SKM-1 treated with dmso at 0.1 percent for 144 hours (cell line): ENCODE results near the gene FAM204A.

Experiments
- DNase-seq: peaks from one replicate; lab custom pipeline; 2025; ENCODE audit not compliant: unreplicated experiment; lab: John Stamatoyannopoulos, UW

Gene FAM204A

DNA sequence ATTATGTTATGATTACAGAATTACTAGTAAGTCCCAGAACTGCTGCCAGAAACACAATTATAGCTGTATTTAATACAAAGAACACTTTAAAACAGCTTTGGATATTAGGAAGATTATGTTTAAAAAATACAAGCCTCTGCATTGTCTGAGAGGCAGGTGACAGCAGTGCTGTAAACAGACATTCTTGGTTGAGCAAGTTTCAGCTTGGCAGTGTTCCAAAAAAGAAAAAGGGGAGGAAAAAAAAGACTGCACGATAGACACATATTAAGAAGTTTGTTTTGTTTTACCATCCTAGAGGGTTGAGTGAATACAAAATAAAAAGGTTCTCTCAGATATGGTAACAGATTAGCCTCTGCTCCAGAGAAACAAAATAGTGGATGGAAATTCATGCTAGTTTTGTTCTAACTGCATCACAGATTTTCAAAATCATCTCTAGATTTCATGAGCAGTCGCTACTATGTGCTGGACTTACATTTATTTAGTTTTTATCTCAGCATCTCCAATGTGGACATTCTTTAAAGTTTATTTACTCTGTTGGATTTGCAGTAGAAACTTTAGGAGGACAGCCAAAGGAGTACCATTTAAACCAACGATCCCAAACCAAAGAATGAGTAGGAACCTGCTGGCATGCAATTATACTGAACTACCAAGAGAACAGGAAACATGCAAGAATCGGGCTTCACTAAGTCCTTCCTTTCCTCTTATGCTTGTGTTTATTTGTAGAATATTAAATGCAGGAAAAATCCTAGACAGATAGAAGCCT, 9.0 kb downstream of the FAM204A start:
- no peak for DNase-seq

DNA sequence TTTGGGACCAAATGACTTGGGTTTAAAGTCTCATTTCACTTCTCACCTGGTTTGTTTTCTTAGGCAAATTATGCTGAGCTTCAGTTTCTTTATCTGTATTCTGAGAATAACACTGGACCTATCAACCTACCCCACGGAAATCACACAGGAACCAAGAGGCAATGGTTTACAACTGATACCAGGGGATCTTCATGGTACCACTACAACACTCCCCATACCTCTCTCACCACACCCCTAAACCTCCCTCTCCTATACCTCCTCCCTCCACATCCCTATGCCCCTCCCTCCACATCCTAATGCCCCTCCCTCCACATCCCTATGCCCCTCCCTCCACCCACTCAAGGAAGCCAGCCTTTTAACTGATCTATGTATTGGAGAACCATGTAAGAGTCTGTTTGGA, 9.9 kb downstream of the FAM204A start:
- no peak for DNase-seq

DNA sequence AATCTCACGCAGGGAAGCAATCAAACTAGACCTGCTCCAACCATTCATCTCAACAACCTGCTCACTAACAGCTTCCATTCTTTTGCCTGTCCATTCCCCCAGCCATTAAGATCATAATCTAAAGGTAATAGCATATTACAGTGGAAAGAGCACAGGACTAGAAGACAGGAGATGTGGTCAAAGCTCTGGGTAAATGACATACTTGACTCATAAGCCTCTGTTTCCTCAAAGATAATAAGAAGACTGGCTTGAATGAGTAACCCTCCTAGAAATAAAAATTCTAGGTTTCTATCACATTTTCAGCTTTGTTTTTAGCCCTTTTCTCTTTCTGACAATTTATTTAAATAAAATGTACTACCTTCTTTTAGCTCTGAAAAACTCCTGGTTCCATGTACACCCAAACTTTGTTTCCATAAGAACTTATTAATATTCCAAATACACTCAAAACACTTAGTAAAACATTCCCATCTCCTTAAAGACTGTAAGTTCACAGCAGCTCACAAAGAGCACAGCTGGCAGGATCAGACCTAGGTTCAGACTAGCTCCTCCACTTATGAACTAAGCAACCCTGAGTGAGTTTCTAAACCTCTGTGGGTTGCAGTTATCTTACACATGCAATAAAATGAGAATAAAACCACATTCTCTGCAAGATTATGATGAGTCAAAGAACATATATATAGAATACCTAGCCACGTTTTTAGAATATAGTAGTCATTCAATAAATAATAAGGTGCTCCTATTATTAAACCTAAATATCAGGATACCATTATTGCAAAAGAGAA, 11.6 kb downstream of the FAM204A start:
- DNase-seq, result no peak

DNA sequence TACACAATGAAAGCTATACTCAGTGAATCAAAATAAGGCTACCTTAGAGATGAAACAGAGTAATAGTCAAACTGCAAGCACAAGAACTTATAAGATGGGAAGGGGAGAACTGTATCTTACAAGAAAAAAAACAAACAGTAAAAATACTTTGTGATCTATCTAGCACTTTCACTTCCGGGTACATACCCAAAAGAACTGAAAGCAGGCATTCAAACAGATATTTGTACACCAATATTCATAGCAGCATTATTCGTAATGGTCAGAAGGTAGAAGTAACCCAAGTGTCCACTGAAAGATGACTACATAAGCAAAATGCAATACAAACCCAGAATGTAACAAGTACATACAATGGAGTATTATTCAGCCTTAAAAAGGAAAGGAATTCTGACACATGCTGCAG, 18.0 kb downstream of the FAM204A start:
- DNase-seq, result no peak

DNA sequence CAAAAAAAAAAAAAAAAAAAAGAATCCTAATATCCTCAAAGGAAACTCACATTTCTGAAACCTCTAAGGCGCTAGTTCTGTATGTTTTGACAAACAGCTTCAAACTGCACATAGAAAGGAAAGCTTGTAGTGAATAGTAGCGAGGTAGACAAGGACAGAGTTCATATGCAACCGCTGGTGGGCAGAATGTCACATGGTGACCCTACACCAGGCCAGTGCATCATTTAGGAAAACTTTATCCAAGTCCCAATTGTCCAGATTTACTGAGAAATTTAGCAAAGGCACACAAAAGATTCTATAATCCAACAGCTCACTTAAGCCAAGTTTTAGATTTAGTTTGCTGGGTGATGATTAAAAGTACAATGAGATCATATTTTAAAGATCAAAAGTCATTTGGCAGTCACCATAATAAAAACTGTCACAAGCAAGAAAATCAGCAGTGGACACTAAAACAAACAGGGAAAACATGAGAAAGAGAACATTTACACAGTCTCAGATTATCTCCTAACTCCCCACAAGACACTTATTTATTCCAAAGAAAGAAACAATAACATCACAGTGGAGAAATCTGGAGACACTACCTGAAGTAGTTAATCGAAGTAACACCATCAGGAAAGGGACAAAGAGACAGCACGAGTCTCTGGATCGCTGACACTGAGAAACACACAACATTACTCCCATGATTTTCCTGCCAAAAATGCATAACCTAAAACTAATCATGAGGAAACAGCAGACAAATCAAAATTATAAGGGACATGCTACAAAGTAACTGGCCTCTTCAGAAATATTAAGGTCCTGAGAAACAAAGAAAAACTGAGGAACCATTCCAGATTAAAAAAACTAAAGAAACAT, 20.2 kb downstream of the FAM204A start:
- no peak for DNase-seq

DNA sequence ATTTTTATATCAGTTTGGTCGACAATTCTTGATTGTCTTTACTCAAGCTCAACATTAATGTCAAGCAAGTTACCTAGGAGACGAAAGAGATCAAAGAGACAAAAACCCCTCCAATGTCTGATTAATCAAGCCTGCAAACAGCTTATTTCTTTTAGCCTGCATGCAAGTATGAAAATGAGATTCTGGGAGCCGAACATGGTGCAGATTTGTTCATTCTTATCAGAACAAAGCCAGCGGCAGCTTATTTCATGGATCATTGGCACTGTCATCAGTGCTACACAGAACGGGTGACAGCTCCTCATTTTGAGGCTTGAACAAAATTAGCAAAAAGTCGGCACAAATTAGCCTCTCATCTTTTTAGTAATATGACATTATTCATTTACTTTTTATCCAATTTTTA, 26.5 kb downstream of the FAM204A start:
- no peak for DNase-seq

DNA sequence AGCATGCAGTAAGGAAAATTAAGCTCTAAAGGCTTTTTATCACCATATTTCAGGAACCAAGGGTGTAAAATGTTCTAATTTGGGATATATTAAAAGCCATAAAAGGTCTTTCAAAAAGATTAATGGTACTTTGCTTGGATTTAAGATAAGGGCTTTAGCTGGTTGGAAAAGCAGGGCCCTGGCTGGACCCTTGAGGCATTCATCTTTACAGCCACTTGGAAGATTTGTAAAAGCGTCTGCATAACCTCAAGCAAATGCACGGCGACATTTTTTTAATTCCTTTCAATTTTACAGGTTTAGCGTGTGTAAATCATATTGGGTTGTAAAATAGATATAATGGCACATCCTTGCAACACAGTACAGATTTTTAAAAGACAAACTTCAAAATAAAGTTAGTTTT, 27.2 kb downstream of the FAM204A start:
- no peak for DNase-seq

DNA sequence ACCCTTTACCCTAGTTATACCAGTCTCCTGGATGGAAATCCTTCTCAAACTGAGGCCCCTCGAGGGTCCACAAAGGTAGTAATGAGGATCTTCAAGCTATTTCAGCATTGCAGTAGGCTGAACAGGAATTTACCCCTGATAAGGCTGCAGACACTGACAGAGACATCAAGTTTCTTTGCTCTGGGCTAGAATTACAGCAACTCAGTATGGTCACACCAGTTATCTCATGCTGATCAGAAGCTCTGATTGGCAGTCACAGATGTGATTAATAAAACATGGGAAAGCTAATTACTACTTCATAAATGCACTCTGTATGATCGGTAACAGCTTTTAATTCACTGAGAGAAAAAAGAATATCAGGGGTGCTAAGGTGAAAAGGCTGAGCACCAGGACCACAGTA, 30.6 kb downstream of the FAM204A start:
- DNase-seq, result no peak

DNA sequence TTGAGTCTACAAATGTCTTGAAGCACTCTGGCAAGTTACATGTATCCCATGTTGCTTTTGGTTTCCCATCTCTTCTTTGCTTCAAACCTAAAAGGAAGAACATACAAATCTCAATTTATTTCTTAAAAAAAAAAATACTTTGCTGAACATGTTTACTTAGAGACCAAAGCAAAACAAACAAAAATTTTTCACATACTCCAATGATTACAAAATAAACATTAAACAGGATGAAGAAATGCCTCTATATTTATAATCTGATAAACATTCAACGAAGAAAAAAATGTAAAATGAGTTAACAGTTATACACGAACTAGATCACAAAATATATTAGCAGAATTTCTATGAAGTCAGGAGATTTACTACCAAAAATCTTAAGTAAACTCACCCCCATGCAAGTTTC, 31.3 kb downstream of the FAM204A start:
- no peak for DNase-seq

DNA sequence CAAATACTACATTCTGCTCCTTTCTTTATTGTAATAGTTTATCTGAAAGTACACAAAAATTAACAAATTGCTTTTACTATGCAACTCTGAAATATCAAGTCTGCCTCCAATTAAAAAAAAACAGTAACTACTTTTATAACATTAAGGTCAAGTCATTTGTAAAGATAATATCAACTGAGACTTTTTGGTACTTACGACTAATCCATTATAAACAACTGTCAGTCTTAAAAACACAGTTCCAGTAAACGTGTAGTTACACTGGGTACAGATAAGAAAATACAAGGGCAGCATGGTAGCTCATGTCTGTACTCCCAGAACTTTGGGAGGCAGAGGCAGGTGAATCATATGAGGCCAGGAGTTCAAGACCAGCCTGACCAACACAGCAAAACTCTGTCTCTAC, 32.2 kb downstream of the FAM204A start:
- no peak for DNase-seq

DNA sequence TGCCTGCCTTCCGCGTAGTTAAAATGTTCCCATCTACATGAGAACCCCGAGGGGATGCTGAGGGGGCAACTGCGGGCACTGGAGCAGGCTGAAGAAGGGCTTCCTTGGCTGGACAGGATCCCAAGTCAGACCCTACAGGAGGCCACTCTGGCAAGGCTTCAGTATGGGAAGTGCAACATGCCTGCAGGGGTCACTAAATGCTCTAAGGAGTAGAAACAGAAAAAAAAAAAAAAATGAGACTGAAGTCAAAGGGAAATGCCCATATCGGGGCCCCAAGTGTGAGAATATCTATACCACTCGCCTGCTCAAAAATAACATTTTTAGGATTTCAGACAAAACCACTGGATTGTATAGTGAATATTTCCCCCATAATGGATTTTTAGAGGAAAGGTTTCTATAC, 33.5 kb downstream of the FAM204A start:
- DNase-seq, result no peak

DNA sequence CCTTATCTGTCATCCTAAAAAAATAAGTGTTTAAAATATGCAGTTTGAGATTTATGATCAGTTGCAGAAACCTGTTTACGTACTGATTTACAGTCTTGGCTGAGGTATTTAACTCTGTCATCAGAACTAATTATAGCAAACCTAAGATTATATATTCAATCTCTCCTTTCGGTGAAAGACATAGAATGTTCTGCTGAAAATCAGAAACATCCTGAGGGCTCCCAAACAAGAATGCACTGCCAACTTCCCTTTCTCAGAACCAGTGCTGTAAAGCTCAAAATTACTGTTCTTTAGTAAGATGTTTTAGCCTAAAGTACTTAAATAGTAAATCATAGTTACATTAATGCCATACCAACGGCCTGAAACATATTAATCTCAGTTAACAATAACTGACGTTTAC, 34.3 kb downstream of the FAM204A start:
- DNase-seq, result no peak

DNA sequence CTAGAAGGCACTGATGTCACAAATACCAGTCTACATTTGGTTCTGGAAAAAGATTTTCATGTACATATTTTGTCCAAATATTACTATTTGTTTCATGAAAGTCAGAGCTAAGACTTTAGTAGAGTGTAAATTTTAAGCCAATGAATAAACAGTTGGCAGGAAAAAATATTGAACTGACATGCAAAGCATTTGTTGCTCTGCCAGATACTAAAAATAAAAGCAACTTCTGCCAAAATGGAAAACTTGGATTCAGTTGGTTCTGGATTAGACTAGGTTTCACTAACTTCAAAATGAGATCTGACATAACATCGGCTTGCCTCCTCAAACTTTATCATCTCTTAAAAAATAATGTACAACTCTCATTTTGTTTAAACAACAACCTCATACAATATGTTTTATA, 34.9 kb downstream of the FAM204A start:
- no peak for DNase-seq

DNA sequence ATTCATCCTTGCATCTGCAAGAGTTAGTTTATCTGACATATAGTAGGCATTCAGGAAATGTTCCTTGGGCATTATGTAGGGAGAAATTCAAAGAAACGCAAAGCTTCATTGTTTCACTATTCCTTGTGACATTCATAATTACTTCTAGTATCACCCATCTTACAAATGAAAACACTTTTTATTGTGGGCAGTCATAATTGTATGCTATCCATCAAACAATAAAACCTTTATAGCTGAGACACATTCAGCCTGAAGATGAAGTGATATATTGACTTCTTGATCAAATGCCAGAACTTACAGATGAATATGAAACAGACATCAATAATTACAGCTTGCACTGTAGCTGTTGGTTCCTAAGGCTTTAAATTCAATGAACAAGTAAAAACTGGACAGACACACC, 36.4 kb downstream of the FAM204A start:
- DNase-seq, result no peak

DNA sequence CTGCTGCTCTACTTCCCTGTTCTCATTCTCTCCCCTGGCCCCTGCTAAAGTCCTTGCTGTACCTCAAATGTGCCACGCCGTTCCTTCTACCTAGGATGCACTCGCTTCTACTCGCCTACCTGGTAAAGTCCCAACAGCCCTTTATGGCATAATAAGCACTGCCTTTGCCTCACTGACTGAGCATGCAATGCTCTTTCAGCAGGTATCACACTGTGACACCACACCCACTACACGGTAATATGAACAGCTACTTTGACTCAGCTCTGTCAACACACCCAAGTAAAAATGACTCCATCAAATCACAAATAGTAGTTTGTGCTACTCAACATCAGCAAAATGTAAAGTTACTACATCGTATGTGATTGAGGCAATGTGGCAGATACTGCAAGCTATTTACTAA, 37.6 kb downstream of the FAM204A start:
- no peak for DNase-seq

DNA sequence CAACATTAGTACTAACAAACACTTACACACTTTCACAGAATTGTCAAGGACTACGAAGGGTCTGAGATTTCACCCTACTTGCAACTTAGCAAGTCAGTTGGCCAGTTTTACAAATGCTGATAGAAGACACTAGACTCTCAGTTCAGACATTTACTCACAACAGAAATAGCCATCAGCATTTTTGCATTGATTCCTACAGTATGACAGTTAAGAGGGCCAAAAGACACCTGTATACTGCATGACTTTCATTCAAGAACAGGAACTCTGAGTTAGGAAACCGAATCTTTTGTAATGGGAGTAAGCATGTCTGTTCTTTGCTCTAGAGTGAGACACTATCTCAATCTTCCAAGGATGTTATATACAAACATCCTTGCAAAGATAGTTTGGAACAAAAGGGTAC, 40.9 kb downstream of the FAM204A start:
- DNase-seq, result no peak

DNA sequence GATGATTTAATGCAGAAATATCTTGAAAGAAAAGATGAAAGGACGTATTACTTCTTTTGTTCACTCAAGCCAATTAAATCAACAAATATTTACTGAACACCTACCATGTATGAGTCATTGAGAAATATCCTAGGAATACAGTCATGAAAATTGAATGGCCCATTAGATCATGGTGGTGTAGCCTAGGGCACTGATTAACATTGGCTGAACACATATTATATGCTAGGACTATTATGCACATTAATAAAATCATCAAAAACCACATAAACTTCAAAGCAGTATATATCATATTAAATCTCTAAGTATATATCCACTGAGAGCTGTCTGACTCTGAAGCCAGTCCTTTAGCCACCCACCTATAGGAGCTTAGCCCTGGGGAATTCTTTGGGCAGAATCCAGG, 41.8 kb downstream of the FAM204A start:
- no peak for DNase-seq

DNA sequence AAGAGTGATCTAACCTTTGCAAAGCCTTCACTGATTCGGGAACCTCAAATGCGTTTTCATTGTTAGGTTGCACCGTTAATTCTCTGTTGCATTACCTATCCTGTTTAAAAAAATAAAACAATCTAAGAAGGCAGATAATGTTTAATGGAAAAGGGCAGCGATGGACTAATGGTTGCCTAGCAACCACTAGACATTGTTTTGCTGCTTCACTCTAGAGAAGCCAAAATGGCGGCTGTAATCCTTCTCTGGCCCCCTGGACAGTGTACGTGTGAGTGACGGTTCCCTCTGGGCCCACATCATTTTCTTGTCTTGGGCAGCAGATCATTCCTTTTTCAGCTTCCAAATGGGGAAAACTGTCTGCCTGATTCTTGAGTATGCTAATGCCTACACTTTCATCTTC, 43.3 kb downstream of the FAM204A start:
- DNase-seq, result no peak

DNA sequence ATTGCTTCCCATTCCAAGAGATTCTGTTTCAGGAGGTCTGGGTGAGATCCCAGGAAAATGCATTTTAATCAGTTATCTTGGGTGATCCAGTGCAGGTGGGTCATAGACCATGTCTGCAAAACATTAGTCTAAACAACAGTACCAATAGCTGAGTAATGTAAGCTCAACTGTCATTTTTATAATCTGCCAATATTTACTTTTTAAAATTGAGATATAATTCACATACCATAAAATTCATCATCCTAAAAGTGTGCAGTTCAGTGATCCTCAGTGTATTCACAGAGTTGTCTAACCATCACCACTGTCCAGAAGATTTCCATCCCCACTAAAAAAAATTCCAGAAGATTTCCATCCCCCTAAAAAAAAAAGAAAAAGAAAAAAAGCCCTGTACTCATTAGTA, 51.0 kb downstream of the FAM204A start:
- no peak for DNase-seq

DNA sequence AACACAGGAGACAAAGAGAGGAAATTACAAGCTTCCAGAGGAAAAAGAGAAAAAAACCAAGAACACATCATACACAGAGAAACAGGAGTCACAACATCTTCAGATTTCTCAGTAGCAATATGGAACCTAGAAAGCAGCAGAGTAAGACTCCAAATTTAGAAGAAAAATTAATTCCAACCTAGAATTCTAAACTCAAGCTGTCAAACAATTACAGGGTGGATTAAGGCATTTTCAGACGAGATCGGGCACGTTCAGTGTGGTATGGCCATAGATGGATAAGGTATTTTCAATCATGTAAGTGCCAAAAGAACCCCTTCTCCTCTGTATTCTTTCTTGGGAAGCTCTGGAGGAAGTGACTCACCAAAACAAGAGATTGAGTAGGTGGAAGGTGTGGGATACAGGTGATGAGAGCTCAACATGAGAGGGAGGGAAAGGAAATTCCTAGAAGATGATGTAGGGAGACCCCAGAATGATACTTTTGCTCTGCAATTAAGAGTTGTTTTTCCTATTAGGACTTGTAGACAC, 51.6 kb downstream of the FAM204A start:
- DNase-seq, result no peak

DNA sequence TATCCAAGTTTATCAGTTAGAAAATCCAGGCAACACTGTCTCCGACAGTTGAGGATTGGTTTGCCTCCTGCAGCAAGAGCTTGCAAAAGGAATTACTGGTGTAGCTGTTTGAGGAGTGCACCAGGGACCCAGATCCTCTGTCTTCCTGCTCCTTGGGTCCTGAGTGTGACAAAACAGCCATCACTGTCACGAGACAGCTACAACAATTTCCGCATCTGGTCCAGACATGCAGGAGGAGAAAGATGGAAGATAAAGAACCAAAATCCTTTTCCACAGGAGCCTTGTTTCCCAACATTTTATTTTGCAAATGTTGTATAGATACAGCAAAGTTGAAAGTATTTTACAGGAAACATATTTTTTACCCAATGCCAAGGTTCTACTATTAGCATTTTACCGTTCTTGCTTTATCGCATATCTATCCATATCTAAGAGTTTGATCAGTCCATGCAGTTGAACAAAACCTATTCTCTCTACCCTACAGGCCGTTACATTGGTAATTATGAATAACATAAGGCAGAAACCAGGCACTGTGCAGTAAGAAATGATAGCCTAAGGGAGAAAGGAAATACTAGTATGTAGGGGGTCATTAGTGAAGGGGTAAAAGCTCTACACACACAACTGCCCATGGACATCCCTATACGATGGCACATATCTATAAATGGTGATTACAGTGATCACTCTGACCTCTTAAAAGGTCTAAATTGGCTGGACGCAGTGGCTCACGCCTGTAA, 54.9 kb downstream of the FAM204A start:
- DNase-seq, result no peak
